H1 (cell line): Measurements from ENCODE around the gene OR51V1. TPM values are rescaled to one million over a fixed set of nuclear protein-coding genes. Genes with fewer than 3 reads are reported as not detected.

Source experiments
- CREB1 ChIP-seq: IDR thresholded peaks from 2 replicates; pipeline ENCODE4 v1.6.1; 2012; ENCODE audit warnings: inconsistent platforms
- HDAC2 ChIP-seq, 2 experiments: fragments of 300-600 bp in 1 of 2; sonication (generic) in 1 of 2; IDR thresholded peaks; 2 replicates each; pipeline ENCODE4 v1.6.1; 2011 to 2012; ENCODE audit warnings: low read depth in 2 of 2, low read length in 2 of 2, mild to moderate bottlenecking in 2 of 2, moderate library complexity in 2 of 2, borderline replicate concordance in 1 of 2, inconsistent platforms in 1 of 2
- JUN ChIP-seq: IDR thresholded peaks from 2 replicates; pipeline ENCODE4 v1.6.1; 2011; ENCODE audit warnings: low read depth, mild to moderate bottlenecking, improper control_type of control experiment, low read length
- MAFK ChIP-seq: IDR thresholded peaks from 2 replicates; pipeline ENCODE4 v1.6.1; 2012; ENCODE audit warnings: low read depth, mild to moderate bottlenecking, improper control_type of control experiment, low read length
- RXRA ChIP-seq: IDR thresholded peaks from 2 replicates; pipeline ENCODE4 v1.6.1; 2011; ENCODE audit warnings: low read depth, mild to moderate bottlenecking, low read length, moderate library complexity; ENCODE audit not compliant: insufficient read depth
- SAP30 ChIP-seq: fragments of 300-600 bp; sonication (generic); IDR thresholded peaks from 2 replicates; pipeline ENCODE4 v1.7.1; 2012; ENCODE audit warnings: low read length, moderate library complexity, mild to moderate bottlenecking, inconsistent platforms; ENCODE audit not compliant: insufficient read depth, insufficient replicate concordance
- SIRT6 ChIP-seq: IDR thresholded peaks from one replicate; pipeline ENCODE4 v1.7.1; 2012; ENCODE audit warnings: low read length, inconsistent platforms
- SP2 ChIP-seq: IDR thresholded peaks from 2 replicates; pipeline ENCODE4 v1.6.1; 2012; ENCODE audit warnings: mild to moderate bottlenecking, low read length, inconsistent platforms
- polyA plus RNA-seq, 7 experiments: library from polyadenylated mRNA; depleted of rRNA in 3 of 7; stranded (reverse) in 5 of 7; unstranded in 2 of 7; fragments of >200 nt in 5 of 7; fragments of 200-250 nt in 2 of 7; gene quantifications; 1 replicate in 5 of 7; 2 replicates in 1 of 7; 4 replicates in 1 of 7; pipeline versions ENCODE4 v1.2.1 to v1.2.3, GENCODE V29; 2011 to 2013; ENCODE audit warnings: missing spikeins in 2 of 7, mixed read lengths in 2 of 7
- total RNA-seq: library from RNA; stranded (reverse); fragmentation: NEBNext Ultra II Directional; extraction: Animal tissue kit (Norgen Biotek cat#: 25700); gene quantifications from 2 replicates; pipeline ENCODE4 v1.2.1, GENCODE V29; 2021

The OR51V1 gene
- total and polyA plus RNA-seq, 2 of the 8 experiments (the other 6 are each of a cell fraction or from before 2014, with no cell fraction given), result not detected

GRCh38 chr11:5234381-5234834, 33.9 kb upstream of the OR51V1 start, which contains the start of gene HBD (continued):
- no peak for TF ChIP-seq SAP30
- TF ChIP-seq SIRT6, result no peak
- TF ChIP-seq CREB1, result no peak
- TF ChIP-seq JUN, result no peak
- TF ChIP-seq RXRA, result no peak
- TF ChIP-seq SP2, result no peak
- no peak for TF ChIP-seq MAFK
- no peak for TF ChIP-seq HDAC2 (IDR thresholded peaks at IDR 0.05; ENCODE audit: borderline replicate concordance in 1 of 2, low read depth in 2 of 2, low read length in 2 of 2)
- TF ChIP-seq, all 59 proteins: peak for 0
